Measurements from ENCODE around the gene CAB39. TPM values are rescaled to one million over a fixed set of nuclear protein-coding genes. Genes with fewer than 3 reads are reported as not detected.

CAB39 gene
- total RNA-seq, 1 experiment from 2014 or later, result 39.9 TPM

DNA sequence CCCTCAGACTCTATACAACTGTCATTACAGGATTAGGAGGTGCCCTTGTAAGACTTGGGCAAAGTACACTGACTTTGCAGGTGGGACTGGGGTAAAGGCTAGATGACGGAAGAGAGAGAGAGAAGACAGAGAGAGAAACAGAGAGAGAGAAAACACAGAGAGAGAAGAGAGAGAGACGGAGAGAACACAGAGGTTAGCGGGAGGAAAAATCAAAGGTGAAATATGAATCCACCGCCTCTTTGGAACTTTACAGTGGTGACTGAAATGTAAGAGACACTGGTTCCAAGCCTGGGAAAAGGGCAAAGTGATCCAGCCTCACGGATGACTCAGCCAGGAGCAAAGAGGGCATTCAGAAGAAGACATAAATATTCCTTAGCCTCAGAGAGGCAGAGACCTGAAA lies 25.1 kb upstream of the CAB39 start:
- CTCF ChIA-PET, result no interaction called here
- TF ChIP-seq POLR2AphosphoS5 (IDR thresholded peaks at IDR 0.05; ENCODE audit: low read depth, low read length), result no peak
- TF ChIP-seq TCF7L2 (IDR thresholded peaks at IDR 0.05; ENCODE audit: low read depth, low read length), result no peak
- TF ChIP-seq, protein P1, sequence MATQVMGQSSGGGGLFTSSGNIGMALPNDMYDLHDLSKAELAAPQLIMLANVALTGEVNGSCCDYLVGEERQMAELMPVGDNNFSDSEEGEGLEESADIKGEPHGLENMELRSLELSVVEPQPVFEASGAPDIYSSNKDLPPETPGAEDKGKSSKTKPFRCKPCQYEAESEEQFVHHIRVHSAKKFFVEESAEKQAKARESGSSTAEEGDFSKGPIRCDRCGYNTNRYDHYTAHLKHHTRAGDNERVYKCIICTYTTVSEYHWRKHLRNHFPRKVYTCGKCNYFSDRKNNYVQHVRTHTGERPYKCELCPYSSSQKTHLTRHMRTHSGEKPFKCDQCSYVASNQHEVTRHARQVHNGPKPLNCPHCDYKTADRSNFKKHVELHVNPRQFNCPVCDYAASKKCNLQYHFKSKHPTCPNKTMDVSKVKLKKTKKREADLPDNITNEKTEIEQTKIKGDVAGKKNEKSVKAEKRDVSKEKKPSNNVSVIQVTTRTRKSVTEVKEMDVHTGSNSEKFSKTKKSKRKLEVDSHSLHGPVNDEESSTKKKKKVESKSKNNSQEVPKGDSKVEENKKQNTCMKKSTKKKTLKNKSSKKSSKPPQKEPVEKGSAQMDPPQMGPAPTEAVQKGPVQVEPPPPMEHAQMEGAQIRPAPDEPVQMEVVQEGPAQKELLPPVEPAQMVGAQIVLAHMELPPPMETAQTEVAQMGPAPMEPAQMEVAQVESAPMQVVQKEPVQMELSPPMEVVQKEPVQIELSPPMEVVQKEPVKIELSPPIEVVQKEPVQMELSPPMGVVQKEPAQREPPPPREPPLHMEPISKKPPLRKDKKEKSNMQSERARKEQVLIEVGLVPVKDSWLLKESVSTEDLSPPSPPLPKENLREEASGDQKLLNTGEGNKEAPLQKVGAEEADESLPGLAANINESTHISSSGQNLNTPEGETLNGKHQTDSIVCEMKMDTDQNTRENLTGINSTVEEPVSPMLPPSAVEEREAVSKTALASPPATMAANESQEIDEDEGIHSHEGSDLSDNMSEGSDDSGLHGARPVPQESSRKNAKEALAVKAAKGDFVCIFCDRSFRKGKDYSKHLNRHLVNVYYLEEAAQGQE (IDR thresholded peaks at IDR 0.05; ENCODE audit: insufficient read depth in 1 of 2, low read depth in 2 of 2, low read length in 1 of 2), result no peak
- TF ChIP-seq, protein P2, sequence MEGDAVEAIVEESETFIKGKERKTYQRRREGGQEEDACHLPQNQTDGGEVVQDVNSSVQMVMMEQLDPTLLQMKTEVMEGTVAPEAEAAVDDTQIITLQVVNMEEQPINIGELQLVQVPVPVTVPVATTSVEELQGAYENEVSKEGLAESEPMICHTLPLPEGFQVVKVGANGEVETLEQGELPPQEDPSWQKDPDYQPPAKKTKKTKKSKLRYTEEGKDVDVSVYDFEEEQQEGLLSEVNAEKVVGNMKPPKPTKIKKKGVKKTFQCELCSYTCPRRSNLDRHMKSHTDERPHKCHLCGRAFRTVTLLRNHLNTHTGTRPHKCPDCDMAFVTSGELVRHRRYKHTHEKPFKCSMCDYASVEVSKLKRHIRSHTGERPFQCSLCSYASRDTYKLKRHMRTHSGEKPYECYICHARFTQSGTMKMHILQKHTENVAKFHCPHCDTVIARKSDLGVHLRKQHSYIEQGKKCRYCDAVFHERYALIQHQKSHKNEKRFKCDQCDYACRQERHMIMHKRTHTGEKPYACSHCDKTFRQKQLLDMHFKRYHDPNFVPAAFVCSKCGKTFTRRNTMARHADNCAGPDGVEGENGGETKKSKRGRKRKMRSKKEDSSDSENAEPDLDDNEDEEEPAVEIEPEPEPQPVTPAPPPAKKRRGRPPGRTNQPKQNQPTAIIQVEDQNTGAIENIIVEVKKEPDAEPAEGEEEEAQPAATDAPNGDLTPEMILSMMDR (IDR thresholded peaks at IDR 0.05), result no peak
- TF ChIP-seq SIN3A (IDR thresholded peaks at IDR 0.05; ENCODE audit: borderline replicate concordance, insufficient read depth, low read depth, low read length), result no peak
- no peaks in the 10 kb centered on the region for H3K27me3 ChIP-seq (ENCODE audit: control insufficient read depth, insufficient read depth, low read length)
- intact Hi-C loops (cut with micrococcal nuclease; ENCODE audit: unreplicated experiment), result no loop called here
- POLR2A ChIA-PET, result no interaction called here
- ATAC-seq, result peak; percentile 57
- DNase-seq (ENCODE audit: low read depth, low spot score), result no peak
- no peak overlapping the region for H3K27ac ChIP-seq (ENCODE audit: low read length)
- no peaks in the 10 kb centered on the region for H3K36me3 ChIP-seq (ENCODE audit: control insufficient read depth, insufficient read depth, low read length)
- in situ Hi-C loops (cut with HindIII; ENCODE audit: low pct_unique_long_range_greater_than_20kb, low sequenced_read_pairs), result no loop called here
- no peak overlapping the region for H3K4me3 ChIP-seq (ENCODE audit: low read depth in 2 of 2, low read length in 2 of 2)
- no peaks in the 10 kb centered on the region for H3K9me3 ChIP-seq (ENCODE audit: control insufficient read depth, insufficient read depth, low read depth, low read length)
- H3K4me1 ChIP-seq (ENCODE audit: control insufficient read depth, insufficient read depth, low read length), result peaks cover 21% of the 10 kb centered on the region
- BruUV-seq (replicated peaks), result no TSS peak

DNA sequence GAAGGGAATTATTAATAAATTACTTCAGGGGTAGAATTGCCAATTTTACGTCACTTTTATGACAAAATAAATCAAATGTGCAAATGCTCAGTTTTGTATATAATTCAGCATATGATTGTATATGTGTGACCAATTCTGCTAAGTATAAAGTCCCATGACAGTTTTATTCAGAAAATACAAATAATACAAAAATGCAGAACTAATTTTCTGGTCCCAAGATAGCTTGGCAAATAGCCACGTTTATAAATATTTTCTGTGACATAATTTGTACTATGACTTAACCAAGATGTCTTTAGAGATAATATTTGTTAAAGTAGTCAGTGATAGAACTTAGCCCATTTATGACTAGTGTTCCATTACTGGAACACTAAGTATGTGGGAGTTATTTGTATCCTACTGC lies 24.2 kb upstream of the CAB39 start:
- in situ Hi-C loops (cut with HindIII; ENCODE audit: low pct_unique_long_range_greater_than_20kb, low sequenced_read_pairs), result no loop called here
- DNase-seq (ENCODE audit: low read depth, low spot score), result no peak
- BruUV-seq (replicated peaks), result no TSS peak
- H3K4me1 ChIP-seq (ENCODE audit: control insufficient read depth, insufficient read depth, low read length), result peaks cover 21% of the 10 kb centered on the region
- no peak for ATAC-seq
- no peaks in the 10 kb centered on the region for H3K36me3 ChIP-seq (ENCODE audit: control insufficient read depth, insufficient read depth, low read length)
- no peak overlapping the region for H3K4me3 ChIP-seq (ENCODE audit: low read depth in 2 of 2, low read length in 2 of 2)
- no peak overlapping the region for H3K27ac ChIP-seq (ENCODE audit: low read length)
- no peaks in the 10 kb centered on the region for H3K9me3 ChIP-seq (ENCODE audit: control insufficient read depth, insufficient read depth, low read depth, low read length)
- TF ChIP-seq, protein P2 (IDR thresholded peaks at IDR 0.05), result no peak
- TF ChIP-seq POLR2AphosphoS5 (IDR thresholded peaks at IDR 0.05; ENCODE audit: low read depth, low read length) (no peak), SIN3A (IDR thresholded peaks at IDR 0.05; ENCODE audit: borderline replicate concordance, insufficient read depth, low read depth, low read length) (no peak), TCF7L2 (IDR thresholded peaks at IDR 0.05; ENCODE audit: low read depth, low read length) (no peak)
- TF ChIP-seq, protein P1 (IDR thresholded peaks at IDR 0.05; ENCODE audit: insufficient read depth in 1 of 2, low read depth in 2 of 2, low read length in 1 of 2), result no peak
- intact Hi-C loops (cut with micrococcal nuclease; ENCODE audit: unreplicated experiment), result no loop called here
- POLR2A ChIA-PET, result interaction anchor here (0.6 kb wide), 1 partner anchor 16 kb away, joined by 4 read pairs; no protein-coding TSS in a partner anchor
- CTCF ChIA-PET, result no interaction called here
- H3K27me3 ChIP-seq (ENCODE audit: control insufficient read depth, insufficient read depth, low read length), result no peaks in the 10 kb centered on the region
